Measurements from ENCODE around the gene HAND2.

Gene HAND2

GRCh38 chr4:173486714-173487392, 43.2 kb downstream of the HAND2 start:
- DNase-seq (ENCODE audit: low read depth, low spot score): no peak
- no peak overlapping the region for H3K27ac ChIP-seq

- no peak overlapping the region for H3K27ac ChIP-seq
- no peak for DNase-seq (ENCODE audit: low read depth, low spot score)
Observed at GRCh38 chr4:173485164-173485563, 44.9 kb downstream of the HAND2 start.

- DNase-seq (ENCODE audit: low read depth, low spot score): no peak
- no peak overlapping the region for H3K27ac ChIP-seq
Observed at GRCh38 chr4:173482330-173482931, 47.6 kb downstream of the HAND2 start.

GRCh38 chr4:173478913-173479283, 51.1 kb downstream of the HAND2 start:
- no peak overlapping the region for H3K27ac ChIP-seq
- DNase-seq (ENCODE audit: low read depth, low spot score): no peak

GRCh38 chr4:173478201-173478912, 51.7 kb downstream of the HAND2 start:
- H3K27ac ChIP-seq: no peak overlapping the region
- no peak for DNase-seq (ENCODE audit: low read depth, low spot score)

GRCh38 chr4:173477016-173477415, 53.0 kb downstream of the HAND2 start:
- DNase-seq (ENCODE audit: low read depth, low spot score): no peak
- no peak overlapping the region for H3K27ac ChIP-seq
